Stimulated activated naive CD8-positive, alpha-beta T cell treated with anti-CD3 and anti-CD28 coated beads, Interleukin-15, Interleukin-2, amounts not matched to agents 100 U/mL and 50 U/mL, for 24 hours (primary cell): ENCODE data around the gene ADGRG3.
A peak's percentile ranks its signal among the peaks of the same experiment; 100 is the strongest.
"Not testable (repeated sequence)": the region's sequence is repeated elsewhere in the genome, so short reads cannot be mapped to it uniquely, and the experiment has no call there.

Experiments
- ATAC-seq: fragments of 150-1000 bp; cut with Tn5 transposase; one replicate; pipeline ENCODE4 v1.10.0; 2021
- DNase-seq: peaks from one replicate; pipeline ENCODE4 v3.0.0; 2021

Gene ADGRG3

DNA sequence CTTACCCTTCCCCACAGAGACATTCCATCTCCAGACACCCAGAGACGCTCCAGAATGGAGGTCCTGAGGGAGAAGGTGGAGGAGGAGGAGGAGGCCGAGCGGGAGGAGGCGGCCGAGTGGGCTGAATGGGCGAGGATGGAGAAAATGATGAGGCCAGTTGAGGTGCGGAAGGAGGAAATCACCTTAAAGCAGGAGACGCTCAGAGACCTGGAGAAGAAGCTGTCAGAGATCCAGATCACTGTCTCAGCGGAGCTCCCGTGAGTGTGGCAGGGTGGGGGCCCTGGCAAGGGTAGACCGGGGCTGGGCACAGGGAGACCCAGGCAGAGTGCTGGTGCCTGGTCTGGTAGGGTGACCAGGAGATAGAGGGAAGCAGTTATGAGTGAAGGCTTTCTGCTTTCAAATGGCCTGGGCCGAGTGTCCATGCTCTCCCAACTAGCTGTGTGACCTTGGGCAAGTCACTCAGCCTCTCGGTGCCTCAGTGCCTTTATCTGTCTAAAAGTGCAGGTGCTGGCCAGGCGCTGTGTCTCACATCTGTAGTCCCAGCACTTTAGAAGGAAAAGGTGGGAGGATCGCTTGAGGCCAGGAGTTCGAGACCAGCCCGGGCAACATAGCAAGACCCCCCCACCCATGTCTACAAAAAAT, 29.9 kb downstream of the ADGRG3 start:
- ATAC-seq: no peak
- DNase-seq: no peak

DNA sequence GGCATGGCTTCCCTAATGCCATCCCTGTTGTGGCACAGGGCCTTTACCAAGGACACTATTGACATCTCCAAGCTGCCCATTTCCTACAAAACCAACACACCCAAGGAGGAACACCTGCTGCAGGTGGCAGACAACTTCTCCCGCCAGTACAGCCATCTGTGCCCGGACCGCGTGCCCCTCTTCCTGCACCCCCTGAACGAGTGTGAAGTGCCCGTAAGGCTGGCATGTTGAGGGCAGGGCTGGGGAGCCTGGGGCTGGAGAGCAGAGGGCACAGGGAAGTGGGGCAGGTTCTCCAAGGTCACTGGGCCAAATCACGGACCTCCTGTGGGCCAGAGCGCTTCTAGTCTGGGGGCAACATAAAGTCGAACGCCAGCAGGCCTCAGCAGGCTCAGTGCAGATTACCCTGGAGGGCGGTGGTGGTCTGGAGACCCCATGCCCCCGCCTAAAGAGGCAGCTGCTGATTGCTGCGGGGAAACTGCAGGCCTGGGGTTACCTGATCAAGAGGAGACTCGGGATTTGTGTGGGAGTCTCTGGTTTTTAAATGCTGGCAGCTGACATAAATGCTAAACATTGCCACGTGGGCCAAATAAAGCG, 30.8 kb downstream of the ADGRG3 start:
- no peak for ATAC-seq
- no peak for DNase-seq

DNA sequence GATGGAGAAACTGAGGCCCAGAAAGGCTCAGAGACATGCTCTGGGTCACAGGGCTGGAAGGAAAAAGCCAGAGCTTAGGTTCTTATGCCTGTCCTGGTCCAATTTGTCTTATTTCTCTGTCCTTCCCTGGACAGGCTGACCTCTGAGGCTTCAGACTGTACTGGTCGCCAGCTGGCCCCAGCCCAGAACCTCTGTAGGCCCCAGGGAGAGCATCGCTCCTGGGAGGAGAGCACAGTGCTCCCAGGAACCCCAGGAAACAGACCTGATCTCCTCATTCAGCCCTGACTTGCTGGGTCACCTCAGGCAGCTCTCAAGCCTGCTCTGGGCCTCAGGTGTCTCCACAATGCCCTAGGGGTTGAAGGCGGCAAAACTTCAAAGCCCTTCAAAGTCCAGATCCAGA, 31.4 kb downstream of the ADGRG3 start:
- DNase-seq: no peak
- ATAC-seq: no peak

DNA sequence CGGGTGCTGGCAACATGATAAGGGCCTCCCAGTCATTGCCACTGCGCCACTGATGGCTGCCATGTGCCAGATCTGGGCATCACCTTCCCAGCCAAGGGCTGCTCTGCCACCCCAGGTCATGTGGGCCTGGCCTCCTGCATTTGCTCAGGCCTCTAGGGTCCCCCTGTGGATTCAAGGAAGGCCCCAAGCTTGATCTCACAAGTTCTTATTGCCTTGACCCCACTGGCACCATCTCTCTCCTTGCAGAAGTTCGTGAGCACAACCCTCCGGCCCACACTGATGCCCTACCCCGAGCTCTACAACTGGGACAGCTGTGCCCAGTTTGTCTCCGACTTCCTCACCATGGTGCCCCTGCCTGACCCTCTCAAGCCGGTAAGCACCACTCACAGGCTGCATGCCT, 31.8 kb downstream of the ADGRG3 start:
- ATAC-seq (no peak), DNase-seq (no peak)

DNA sequence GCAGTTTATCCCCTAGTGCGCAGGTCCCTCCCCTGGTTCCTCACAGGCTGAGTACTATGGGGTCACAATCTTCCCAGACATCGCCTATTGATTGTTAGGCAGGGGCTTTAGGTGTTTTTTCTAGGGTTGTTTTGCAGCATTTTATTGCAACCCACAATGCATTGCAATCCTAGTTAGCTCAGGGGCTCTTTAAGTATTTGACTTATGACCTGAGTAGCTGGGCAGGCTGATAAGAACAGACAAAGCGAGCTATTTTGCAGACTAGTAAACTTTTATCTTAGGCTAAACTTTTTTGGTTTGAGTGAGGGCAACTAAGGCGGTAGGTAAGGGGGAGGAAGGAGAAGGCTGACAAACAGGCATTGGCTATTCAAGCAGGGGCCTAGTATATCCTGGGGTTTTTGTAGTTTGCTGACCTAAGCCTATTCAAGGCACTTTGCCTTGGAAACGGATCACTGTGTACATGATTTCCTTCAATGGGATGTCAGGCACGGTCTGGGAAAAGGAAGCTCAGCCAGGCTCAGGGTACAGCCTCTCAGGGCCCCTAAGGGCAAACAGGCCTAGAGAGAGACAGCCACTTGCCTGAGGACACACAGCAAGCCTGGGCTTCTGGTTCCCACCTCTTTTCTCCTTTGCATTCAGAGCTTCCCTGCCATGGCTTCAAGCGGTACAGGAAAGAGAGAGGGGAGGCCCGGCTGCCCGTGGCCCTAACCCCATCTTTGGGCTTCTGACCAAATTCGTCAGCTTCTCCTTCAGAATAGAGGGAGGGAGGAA, 32.9 kb downstream of the ADGRG3 start:
- no peak for DNase-seq
- no peak for ATAC-seq

DNA sequence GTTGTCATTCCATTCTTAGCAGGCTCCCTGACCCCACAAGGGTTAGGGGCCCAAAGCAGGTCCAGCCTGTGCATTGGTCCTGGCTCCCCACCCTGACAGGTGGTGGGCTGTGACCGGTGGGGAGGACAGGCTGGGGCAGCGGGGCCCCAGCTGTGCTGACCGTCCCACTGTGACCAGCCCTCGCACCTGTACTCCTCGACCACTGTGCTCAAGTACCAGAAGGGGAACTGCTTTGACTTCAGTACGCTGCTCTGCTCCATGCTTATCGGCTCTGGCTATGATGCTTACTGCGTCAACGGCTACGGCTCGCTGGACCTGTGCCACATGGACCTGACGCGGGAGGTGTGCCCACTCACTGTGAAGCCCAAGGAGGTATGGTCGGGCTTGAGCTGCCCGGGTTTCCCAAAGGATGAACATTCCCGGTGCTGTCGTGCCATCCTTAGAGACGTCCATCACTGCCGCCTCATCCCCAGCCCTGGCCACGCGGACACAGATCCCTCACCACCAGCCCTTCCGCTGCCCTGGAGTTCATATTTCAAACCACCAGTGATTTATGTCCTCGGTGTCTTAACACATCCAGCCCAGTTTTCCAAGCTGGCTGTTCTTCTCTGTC, 33.8 kb downstream of the ADGRG3 start:
- DNase-seq: no peak

DNA sequence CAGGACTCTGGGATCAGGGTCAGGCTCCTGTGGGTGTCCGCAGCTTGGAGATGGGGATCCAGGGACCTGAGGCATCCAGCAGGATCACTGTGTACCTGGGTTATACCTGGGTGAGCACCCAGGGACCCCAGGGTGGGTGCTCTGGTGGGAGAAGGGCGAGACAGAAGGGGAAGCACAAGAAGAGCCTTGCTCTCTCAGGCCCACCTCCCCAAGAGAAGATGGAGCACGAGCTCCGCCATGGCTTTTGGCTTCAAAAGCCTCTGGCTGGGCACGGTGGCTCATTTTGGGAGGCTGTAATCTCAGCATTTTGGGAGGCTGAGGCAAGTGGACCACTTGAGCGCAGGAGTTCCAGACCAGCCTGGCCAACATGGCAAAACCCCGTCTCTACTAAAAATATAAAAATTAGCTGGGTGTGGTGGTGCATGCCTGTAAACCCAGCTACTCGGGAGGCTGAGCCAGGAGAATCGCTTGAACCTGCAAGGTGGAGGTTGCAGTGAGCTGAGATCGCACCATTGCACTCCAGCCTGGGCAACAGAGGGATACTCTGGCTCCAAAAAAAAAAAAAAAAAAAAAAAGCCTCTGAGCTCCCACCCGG, 35.4 kb downstream of the ADGRG3 start:
- ATAC-seq (no peak), DNase-seq (no peak)

More for the DNA sequence above, 33.8 kb downstream of the ADGRG3 start:
- no peak for ATAC-seq

DNA sequence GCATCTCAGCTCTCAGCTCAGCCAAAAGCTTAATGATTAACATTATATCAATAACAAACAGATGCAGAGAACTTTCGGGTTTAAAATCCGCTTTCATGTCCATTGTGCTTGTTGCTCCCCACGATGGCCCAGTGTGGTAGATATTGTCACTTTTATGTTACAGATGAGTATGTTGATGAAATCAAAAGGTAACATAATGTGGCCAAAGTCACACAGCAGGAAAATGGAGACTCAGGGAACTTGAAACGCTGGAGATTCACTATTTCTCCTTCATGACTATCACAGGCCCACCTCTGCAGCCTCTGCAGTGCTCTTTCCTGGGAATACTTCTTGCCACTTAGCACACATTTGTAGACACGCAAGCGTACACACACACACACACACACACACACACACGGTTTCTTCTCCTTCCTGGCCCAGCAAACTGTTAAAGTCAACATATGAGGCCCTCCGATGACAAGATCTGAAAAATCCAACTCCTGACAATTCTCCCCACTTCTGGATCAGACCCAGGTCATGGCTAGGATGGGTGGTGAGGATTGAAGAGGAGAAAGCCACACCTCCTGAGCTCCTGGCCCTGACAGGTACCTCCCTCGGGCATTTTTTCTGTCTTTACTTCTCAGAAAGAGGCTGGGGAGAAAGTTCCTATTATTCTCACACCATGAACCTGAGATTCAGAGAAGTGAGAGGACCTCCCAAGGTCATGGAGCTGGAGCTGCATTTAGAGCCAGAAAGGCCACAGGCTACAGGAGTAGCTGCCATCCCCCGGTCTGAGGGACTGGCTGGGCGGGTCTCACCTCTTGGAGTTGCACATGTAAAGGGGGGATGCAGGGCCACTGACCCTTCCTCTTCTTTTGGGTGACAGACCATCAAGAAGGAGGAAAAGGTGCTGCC, 36.2 kb downstream of the ADGRG3 start:
- DNase-seq (no peak), ATAC-seq (no peak)

DNA sequence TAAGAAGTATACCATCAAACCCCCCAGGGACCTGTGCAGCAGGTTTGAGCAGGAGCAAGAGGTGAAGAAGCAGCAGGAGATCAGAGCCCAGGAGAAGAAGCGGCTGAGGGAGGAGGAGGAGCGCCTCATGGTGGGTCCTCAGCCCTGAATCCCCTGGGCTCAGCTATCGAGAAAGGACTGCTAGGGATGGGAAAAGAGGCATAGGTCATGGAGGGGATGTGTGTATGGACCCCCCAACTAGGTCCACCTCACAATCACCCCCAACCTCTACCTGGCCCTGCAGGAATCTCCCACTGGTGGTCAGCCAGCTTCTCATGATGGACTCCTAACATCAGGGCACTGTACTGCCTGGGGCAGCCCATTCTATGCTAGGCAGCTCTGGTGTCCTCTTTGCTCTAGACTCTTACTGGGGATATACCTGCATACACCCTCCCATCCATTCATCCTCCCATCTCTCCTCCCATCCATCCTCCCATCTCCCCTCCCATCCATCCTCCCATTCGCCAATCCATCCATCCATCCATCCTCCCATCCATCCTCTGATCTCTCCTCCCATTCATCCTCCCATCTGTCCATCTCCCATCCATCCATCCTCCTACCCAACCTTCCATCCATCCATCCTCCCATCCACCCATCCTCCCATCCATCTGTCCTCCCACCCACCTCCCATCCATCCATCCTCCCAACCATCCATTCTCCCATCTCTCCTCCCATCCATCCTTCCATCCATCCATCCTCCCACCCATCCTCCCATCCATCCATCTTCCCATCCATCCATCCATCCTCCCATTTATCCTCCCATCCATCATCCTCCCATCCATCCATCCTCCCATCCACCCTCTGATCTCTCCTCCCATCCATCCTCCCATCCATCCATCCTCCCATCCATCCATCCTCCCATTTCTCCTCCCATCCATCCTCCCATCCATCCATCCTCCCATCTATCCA, 37.1 kb downstream of the ADGRG3 start:
- ATAC-seq (peak; percentile 19), DNase-seq (no peak)

DNA sequence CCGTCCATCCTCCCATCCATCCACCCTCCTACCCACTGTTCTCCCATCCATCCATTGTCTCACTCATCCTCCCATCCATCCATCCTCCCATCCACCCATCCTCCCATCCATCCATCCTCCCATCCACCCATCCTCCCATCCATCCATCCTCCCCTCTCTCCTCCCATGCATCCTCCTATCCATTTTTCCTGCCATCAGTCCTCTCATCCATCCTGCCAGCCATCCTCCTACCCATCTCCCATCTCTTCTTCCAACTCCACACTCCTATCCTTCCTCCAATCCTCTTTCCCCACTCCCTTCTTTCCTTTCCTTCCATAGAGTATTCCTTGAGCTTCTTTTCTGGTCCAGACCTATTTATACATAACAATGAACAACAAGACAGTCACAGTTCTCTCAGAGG, 38.6 kb downstream of the ADGRG3 start:
- DNase-seq (no peak), ATAC-seq (no peak)

DNA sequence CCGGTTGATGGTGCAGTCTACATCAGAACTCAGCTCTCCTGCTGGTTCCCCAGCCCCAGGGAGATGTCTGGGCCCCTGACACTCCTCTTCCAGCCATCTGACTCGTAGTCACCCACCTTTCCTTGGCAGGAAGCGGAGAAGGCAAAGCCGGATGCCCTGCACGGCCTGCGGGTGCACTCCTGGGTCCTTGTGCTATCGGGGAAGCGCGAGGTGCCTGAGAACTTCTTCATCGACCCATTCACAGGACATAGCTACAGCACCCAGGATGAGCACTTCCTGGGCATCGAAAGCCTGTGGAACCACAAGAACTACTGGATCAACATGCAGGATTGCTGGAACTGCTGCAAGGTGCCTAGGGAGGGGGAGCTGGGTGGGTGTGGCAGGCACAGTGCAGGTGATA, 39.2 kb downstream of the ADGRG3 start:
- no peak for ATAC-seq
- no peak for DNase-seq

DNA sequence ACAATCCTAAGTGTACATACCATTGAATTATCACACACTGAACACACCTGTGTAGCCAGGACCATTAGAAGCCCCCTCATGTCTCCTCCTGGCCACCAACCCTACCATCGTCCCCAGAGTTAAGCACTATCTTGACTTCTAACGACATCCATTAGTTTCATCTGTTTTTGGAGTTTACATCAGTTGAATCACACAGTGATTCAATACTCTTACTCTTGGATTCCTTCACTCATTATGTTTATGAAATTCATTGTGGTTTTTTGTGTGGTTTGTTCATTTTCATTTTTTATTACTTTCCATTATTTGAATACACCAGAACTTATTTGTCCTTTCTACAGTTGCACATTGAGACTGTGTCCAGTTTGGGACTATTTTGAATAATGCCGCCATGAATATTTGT, 40.1 kb downstream of the ADGRG3 start:
- ATAC-seq (no peak), DNase-seq (no peak)

DNA sequence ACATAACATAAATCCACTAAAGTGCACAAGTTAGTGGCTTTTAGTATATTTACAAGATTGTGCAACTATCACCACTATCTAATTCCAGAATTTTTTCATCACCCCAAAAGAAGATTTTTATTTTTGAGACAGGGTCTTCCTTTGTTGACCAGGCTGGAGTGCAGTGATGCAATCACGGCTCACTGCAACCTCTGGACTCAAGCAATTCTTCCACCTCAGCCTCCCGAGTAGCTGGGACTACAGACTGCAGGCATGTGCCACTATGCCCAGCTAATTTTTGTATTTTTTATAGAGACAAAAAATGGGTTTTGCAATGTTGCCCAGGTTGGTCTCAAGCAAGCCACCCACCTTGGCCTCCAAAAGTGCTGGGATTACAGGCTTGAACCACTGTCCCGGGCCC, 41.6 kb downstream of the ADGRG3 start:
- ATAC-seq: no peak
- DNase-seq: no peak

DNA sequence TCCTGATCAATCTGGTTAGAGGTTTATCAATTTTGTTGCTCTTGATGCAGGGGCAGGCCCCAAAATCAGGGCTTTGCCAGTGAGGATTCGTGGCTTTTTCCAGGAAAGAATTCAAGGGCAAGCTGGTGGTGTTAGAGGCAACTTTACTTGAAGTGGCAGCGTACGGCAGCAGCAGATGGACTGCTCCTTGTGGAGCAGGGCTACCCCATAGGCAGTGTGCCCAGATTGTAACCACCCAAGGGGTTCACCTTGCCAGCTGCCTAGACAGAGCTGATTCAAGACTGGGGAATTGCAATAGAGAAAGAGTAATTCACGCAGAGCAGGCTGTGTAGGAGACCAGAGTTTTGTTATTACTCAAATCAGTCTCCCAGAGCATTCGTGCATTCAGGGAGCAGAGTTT, 43.2 kb downstream of the ADGRG3 start:
- no peak for DNase-seq
- no peak for ATAC-seq

DNA sequence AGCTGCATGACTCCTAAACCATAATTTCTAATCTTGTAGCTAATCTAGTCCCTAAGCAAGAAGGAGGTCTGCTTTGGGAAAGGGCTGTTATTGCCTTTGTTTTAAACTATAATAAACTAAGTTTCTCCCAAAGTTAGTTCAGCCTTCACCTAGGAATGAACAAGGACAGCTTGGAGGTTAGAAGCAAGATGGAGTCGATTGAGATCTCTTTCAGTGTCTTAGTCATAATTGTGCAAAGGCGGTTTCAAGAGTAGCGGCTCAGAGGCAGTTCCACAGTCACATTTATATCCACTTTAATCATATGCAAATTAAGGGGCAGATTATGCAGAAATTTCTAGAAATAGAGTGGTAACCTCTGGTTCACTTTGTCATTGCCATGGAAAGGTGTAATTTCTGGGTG, 43.9 kb downstream of the ADGRG3 start:
- ATAC-seq (no peak), DNase-seq (no peak)

DNA sequence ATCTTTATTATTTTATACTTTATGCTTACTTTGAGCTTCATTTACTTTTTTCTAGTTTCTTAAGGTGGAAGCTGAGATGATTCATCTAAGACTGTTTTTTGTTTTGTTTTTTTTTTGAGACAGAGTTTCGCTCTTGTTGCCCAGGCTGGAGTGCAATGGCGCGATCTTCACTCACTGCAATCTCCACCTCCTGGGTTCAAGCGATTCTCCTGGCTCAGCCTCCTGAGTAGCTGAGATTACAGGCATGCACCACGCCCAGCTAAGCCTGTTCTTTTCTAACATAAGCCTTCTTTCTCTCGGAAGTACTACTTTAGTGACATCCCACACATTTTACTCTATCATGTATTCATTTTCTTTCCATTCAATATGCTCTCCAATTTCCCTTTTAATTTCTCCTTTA, 44.5 kb downstream of the ADGRG3 start:
- ATAC-seq, DNase-seq: not testable (repeated sequence)

DNA sequence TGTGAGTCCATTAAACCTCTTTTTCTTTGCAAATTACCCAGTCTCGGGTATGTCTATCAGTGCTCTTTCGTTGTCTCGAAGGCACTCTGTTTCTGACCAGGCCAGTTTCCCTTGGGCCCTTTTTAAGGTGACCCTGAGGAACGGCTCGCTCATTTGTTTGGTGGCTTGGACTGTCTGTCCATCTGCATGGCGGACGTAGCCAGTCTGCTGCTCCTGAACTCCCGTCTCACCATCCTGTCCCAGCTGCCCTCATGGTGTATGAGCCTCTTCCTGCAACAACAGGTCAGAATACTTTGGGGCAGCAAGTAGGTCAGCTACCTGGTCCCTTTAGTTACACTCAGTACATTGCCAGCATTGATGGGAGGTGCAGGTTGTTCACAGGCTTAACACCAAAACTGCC, 45.5 kb downstream of the ADGRG3 start:
- DNase-seq (no peak), ATAC-seq (no peak)

DNA sequence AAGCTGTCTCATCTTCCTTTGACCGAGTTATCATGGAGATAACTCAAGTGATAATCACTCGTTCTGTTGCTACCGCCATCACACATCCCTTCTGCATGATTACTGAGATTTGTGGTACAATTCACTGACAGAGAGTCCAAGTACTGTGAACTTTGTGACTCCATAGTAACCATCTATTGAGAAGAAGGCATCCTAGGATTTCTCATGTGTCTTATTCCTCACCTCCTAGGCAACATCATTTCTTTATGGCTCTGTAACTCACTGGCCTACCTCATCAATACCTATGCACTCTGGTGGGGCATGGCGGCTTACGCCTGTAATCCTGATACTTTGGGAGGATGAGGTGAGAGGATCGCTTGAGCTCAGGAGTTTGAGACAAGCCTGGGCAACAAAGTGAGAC, 45.9 kb downstream of the ADGRG3 start:
- DNase-seq (no peak), ATAC-seq (no peak)

DNA sequence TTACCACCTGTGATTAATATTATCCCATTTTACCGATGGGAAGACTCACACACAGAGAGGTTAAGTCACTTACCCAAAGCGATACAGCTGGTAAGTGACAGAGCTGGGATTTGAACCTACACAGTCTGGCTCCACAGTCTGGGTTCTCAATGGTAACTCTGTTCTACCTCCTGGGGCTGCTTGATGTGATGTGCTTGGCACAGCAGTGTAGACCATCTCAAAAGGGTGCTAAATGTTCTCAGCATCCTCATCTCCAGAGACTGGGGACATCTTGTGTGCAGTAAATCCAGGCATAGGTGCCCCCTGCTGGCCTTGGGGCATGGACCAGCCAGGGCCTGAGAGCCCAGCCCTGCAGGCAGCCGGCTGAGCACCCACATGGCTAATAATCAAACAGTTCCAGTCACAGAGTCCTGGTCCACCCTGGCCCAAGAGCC, 52.1 kb downstream of the ADGRG3 start:
- ATAC-seq (peak; percentile 78), DNase-seq (peak; percentile 64)

DNA sequence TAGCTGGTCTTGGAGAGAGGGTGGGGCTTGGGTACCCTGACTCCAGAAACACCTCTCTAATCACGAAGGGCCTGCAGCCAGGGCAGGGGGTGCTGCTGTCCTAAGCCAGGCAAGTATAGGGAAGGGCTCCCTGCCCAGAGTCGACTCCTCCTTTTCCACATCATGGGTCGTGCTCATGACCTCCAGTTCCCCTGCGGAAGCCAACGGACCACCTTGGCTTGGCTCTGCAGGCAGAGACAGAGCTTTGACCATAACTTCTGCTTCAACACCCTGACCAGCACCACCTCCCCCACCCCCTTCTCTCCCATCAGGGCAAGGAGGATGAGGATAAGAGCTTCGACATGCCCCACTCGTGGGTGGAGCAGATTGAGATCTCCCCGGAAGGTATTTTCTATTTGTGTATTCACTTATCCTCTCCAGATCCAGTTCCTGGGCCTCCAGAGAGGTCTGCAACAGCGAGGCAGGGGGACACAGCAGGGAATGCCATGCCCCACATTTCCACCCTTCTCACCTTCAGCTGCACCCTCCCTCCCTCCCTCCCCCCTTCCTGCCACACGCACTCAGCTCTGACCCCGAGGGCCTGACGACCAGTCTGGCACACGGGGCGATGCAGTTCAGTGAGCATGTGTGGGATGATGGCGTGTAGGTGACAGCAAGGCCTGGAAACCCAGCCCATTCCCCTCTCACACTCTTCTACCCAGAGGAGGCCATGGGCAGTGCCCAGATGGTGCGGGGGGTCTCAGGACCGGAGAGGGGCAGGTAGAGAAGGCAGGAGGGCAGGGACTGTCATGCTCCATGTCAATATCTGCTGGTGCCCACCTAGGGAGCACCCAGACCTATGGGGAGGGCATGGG, 53.5 kb downstream of the ADGRG3 start:
- no peak for DNase-seq
- no peak for ATAC-seq
